ENCODE data around the gene SPINT2.

Gene SPINT2

DNA sequence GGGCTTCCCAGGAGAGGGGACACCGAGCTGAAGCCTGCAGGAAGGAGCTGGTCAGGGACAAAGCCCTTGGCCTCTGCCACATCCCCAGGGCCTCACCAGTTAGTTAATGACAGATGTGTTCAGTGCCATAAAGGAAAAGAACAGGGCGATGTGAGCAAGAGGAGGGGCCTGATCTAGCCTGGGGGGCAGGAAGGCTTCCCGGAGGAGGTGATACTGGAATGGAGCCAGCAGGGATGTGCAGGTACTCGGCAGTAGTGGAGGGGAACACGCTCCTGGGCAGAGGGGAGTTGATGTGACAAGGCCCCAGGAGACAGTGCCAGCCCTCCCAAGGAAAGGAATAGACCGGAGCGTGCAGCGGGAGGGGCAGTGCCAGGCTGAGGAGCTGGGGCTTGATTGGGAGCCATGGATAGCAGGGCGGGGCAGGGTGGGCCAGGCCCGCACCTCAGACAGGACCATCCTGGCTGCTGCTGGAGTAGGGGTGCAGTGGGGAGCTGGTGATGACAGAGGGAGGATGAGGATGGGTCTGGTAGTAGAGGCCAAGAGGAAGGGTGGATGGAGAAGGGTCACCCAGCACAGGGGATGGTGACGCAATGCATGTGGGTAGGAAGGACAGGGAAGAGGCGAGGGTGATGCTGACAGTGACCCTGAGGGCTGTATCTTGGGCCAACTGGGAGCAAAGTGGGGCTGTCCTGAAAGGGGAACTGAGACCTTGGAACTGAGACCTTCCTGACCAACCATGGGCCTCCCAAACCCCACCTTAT lies 43.8 kb downstream of the SPINT2 start:
- TF ChIP-seq, protein P1, sequence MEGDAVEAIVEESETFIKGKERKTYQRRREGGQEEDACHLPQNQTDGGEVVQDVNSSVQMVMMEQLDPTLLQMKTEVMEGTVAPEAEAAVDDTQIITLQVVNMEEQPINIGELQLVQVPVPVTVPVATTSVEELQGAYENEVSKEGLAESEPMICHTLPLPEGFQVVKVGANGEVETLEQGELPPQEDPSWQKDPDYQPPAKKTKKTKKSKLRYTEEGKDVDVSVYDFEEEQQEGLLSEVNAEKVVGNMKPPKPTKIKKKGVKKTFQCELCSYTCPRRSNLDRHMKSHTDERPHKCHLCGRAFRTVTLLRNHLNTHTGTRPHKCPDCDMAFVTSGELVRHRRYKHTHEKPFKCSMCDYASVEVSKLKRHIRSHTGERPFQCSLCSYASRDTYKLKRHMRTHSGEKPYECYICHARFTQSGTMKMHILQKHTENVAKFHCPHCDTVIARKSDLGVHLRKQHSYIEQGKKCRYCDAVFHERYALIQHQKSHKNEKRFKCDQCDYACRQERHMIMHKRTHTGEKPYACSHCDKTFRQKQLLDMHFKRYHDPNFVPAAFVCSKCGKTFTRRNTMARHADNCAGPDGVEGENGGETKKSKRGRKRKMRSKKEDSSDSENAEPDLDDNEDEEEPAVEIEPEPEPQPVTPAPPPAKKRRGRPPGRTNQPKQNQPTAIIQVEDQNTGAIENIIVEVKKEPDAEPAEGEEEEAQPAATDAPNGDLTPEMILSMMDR (IDR thresholded peaks at IDR 0.05), result no peak

DNA sequence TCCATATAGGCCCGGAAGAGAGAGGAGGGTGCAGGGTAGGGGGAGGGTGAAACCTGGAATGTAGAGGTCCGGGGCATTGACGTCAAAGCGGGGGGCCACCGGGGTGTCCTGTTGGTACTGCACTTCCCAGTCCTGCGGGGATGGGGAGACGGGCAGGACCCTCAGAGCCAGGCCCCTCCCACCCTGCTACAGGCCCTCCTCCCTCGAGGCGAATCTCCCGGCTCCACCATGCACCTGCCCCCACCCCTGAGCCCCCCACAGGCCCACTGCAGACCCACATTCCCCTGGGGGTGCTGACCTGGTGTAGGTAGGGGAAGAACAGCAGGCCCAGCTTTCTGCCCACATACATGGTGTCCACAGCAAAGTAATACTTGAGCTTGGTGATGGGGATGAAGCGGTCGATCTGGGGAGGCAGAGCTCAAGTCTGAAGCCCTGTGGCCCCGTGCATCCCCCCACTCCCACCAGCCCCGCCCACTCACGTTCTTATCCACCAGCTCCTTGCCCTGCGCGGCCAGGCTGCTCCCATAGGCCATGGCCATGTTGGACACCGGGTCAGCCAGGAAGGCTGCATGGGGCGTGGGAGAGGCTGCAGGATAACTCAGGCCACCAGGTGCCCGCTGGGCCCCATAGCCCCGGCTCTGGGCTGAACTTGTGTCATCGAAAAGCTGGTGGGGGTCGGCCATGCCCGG lies 44.7 kb downstream of the SPINT2 start:
- TF ChIP-seq, protein P1 (IDR thresholded peaks at IDR 0.05), result no peak

DNA sequence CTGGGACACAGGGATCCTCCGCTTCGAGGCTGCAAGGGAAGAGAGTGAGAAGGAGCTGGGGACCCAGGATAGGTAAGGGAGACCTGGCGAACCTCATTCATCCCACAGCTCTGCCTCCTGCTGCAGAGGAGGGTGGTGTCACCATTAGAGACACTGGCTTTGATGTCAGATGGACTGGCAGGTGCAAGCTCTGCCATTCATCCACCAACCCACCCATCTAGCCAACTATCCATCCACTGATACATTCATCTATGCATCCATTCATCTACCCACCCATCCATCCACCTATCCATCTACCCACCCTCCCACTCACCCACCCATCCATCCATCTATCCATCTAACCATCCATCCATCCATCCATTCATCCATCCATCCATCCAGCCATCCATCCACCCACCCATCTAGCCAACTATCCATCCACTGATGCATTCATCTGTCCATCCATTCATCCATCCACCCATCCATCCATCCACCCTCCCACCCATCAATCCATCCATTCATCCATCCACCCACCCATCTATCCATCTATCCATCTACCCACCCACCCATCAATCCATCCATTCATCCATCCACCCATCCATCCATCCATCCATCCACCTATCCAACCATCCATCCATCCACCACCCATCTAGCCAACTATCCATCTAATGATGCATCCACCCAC lies 45.4 kb downstream of the SPINT2 start:
- TF ChIP-seq, protein P1 (IDR thresholded peaks at IDR 0.05), result no peak

DNA sequence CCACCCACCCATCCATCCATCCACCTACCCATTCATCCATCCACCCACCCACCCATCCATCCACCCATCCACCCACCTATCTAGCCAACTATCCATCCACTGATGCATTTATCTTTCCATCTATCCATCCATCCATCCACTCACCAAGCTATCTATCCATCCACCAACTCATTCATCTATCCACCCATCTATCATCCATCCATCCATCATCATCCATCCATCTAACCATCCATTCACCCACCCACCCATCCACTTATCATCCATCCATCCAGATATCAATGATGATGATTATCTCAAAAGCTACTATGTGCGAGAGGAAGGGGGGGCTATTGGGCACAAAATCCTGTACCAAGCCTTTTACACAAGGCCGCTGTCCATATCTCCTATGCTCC lies 45.9 kb downstream of the SPINT2 start:
- TF ChIP-seq, protein P1 (IDR thresholded peaks at IDR 0.05), result no peak

DNA sequence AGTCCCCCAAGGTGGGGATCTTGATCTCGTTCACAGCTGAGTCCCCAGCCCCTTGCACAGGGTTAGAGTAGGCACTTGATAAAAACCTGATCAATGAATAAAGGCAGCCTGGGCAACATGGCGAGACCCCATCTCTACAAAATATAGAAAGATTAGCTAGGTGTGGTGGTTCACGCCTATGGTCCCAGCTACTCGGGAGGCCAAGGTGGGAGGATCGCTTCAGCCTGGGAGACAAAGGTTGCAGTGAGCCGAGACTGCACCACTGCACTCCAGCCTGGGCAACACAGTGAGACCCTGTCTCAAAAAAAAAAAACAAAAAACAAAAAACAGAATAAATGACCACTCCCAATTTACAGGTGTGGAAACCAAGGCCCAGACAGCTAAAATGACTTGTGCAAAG lies 46.6 kb downstream of the SPINT2 start:
- TF ChIP-seq, protein P1 (IDR thresholded peaks at IDR 0.05), result no peak

DNA sequence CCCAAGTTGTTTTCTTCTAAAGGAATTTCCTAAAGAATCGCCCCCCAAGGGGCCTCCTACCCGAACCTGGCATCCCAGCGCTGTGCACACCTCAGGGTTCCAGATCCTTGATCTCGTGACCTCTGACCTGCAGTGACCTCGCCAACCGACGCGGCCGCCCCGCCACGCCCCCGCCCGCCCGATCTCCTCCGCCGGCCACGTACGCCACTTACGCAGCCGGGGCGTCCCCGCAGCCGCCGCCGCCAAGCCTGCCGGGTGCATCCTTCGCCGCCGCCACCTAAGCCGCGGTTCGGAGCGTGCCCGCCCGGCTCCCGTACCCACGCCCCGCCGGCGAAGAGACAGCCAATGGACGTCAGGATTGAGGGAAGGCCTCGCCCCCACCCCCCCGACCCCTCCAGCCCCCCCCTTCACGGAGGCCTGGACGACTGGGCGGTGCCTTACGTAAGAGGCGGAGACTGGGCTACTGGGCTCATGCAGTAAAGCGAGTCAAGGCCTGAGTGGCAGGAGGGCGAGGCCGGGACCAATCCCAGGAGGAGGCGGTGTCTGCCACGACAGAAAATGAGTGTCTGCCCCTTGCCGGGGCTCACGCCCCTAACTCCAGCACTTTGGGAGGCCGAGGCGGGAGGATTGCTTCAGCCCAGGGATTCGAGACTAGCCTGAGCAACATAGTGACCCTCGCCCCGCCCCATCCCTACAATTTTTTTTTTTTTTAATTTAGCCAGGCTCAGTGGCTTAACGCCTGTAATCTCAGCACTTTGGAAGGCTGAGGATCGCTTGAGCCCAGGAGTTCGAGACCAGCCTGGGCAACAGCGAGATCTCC lies 51.5 kb downstream of the SPINT2 start, which contains the start of gene YIF1B:
TSS of gene YIF1B (minus strand) at position 291 of the 820 bp plus-strand sequence. CDS start at position 261, 30 bp downstream.
- TF ChIP-seq, protein P1 (IDR thresholded peaks at IDR 0.05), result no peak

Measured in LNCAP (cell line).